Measurements from ENCODE around the gene E2F1.

E2F1 gene

GRCh38 chr20:33721391-33722140 lies 35.4 kb upstream of the E2F1 start:
- no peaks in the 10 kb centered on the region for H3K27me3 ChIP-seq (replicated peaks; ENCODE audit: insufficient read depth, low read length)
- H3K27ac ChIP-seq (ENCODE audit: low read length), result no peak overlapping the region
- H2AFZ ChIP-seq (ENCODE audit: low read length), result no peak overlapping the region
- H3K9me2 ChIP-seq (replicated peaks; ENCODE audit: insufficient read depth, low read length), result no peaks in the 10 kb centered on the region
- TF ChIP-seq EZH2phosphoT487 (IDR thresholded peaks at IDR 0.05; ENCODE audit: low read length), result no peak
- no peak for TF ChIP-seq CTCF (IDR thresholded peaks at IDR 0.05; ENCODE audit: low read length)
- TF ChIP-seq EZH2 (optimal IDR thresholded peaks at IDR 0.05; ENCODE audit: low read depth, low read length), result no peak
- peaks cover 7% of the 10 kb centered on the region; the same call in 1 of the 2 replicates for H3K4me1 ChIP-seq (ENCODE audit: low read length)
- H3F3A ChIP-seq (ENCODE audit: insufficient read depth, low read length), result no peaks in the 10 kb centered on the region
- H4K20me1 ChIP-seq (ENCODE audit: insufficient read depth, low read length), result no peaks in the 10 kb centered on the region
- H3K36me3 ChIP-seq (replicated peaks; ENCODE audit: insufficient read depth, low read length), result no peaks in the 10 kb centered on the region
- no peak overlapping the region for H3K4me2 ChIP-seq (ENCODE audit: low read depth, low read length)
- H3K9ac ChIP-seq (ENCODE audit: low read length), result no peak overlapping the region
- H3K79me2 ChIP-seq (ENCODE audit: low read length), result peaks cover 21% of the 10 kb centered on the region
- no peaks in the 10 kb centered on the region for H3K9me3 ChIP-seq (replicated peaks; ENCODE audit: insufficient read depth, low read length)
- DNase-seq, result no peak
- H3K4me3 ChIP-seq (ENCODE audit: low read length), result no peak overlapping the region

GRCh38 chr20:33719989-33720709 lies 34.0 kb upstream of the E2F1 start, which contains the start of gene PXMP4:
Gene PXMP4 (minus strand): TSS chr20:33720310. CDS start chr20:33720207, 103 bp downstream.
- H3K9me3 ChIP-seq (replicated peaks; ENCODE audit: insufficient read depth, low read length), result no peaks in the 10 kb centered on the region
- no peaks in the 10 kb centered on the region for H3F3A ChIP-seq (ENCODE audit: insufficient read depth, low read length)
- TF ChIP-seq EZH2 (optimal IDR thresholded peaks at IDR 0.05; ENCODE audit: low read depth, low read length) (no peak), CTCF (IDR thresholded peaks at IDR 0.05; ENCODE audit: low read length) (no peak), EZH2phosphoT487 (IDR thresholded peaks at IDR 0.05; ENCODE audit: low read length) (no peak)
- no peaks in the 10 kb centered on the region for H3K9me2 ChIP-seq (replicated peaks; ENCODE audit: insufficient read depth, low read length)
- H3K79me2 ChIP-seq (ENCODE audit: low read length), result peaks cover 21% of the 10 kb centered on the region
- H2AFZ ChIP-seq (ENCODE audit: low read length), result peak within 1 kb of the TSS; percentile 98
- no peaks in the 10 kb centered on the region for H4K20me1 ChIP-seq (ENCODE audit: insufficient read depth, low read length)
- no peaks in the 10 kb centered on the region for H3K27me3 ChIP-seq (replicated peaks; ENCODE audit: insufficient read depth, low read length)
- no peaks in the 10 kb centered on the region for H3K36me3 ChIP-seq (replicated peaks; ENCODE audit: insufficient read depth, low read length)
- H3K9ac ChIP-seq (ENCODE audit: low read length), result peak within 1 kb of the TSS; percentile 71
- H3K4me2 ChIP-seq (ENCODE audit: low read depth, low read length), result peak within 1 kb of the TSS; percentile 95
- DNase-seq, result peak; percentile 98
- H3K4me3 ChIP-seq (ENCODE audit: low read length), result peak within 1 kb of the TSS; percentile 92
- peak within 1 kb of the TSS; percentile 33; the same call in 1 of the 2 replicates for H3K27ac ChIP-seq (ENCODE audit: low read length)
- H3K4me1 ChIP-seq (ENCODE audit: low read length), result peaks cover 7% of the 10 kb centered on the region; the same call in 1 of the 2 replicates

DNA sequence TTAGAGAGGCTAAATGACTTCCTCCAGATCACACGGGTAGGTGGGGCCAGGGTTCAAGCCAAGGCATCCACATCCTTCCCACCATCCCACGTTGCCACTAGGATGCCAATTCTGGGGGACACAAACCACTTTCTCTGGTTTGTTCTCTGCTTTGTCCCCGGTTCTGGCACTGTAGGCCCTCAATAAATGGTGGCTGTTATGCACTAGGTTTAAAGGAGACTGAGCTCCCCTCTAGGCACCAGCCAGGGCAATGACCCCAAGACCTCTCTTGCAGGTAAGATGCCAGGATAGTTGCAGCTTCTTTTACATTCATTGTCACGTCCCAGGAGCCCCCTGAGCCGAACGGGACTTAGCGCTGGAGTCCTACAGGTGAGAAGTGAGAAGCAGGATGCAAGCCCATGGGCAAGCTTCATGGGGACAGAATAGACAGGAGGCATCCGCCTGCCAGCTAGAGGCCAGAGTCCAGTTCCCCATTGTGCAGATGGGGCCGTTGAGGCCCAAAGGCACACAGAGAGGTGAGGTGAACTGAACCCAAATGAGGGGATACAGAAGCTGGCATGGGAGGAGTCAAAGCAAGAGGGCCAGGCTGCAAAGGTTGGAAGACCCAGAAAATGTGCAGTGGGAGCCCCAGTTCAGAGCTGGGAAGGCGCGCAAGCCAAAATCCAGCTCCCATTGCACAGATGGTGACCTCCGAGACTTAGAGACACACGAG lies 33.2 kb upstream of the E2F1 start:
- DNase-seq, result no peak
- peaks cover 21% of the 10 kb centered on the region for H3K79me2 ChIP-seq (ENCODE audit: low read length)
- peak overlapping the region; percentile 71 for H3K9ac ChIP-seq (ENCODE audit: low read length)
- TF ChIP-seq EZH2 (optimal IDR thresholded peaks at IDR 0.05; ENCODE audit: low read depth, low read length), result no peak
- no peak for TF ChIP-seq EZH2phosphoT487 (IDR thresholded peaks at IDR 0.05; ENCODE audit: low read length)
- no peak for TF ChIP-seq CTCF (IDR thresholded peaks at IDR 0.05; ENCODE audit: low read length)
- peak overlapping the region; percentile 98 for H2AFZ ChIP-seq (ENCODE audit: low read length)
- H3K36me3 ChIP-seq (replicated peaks; ENCODE audit: insufficient read depth, low read length), result no peaks in the 10 kb centered on the region
- H3K9me2 ChIP-seq (replicated peaks; ENCODE audit: insufficient read depth, low read length), result no peaks in the 10 kb centered on the region
- peak overlapping the region; percentile 33; the same call in 1 of the 2 replicates for H3K27ac ChIP-seq (ENCODE audit: low read length)
- H3K4me1 ChIP-seq (ENCODE audit: low read length), result peaks cover 7% of the 10 kb centered on the region; the same call in 1 of the 2 replicates
- H3K4me2 ChIP-seq (ENCODE audit: low read depth, low read length), result peak overlapping the region; percentile 95
- no peaks in the 10 kb centered on the region for H3K27me3 ChIP-seq (replicated peaks; ENCODE audit: insufficient read depth, low read length)
- H3K4me3 ChIP-seq (ENCODE audit: low read length), result peak overlapping the region; percentile 92
- no peaks in the 10 kb centered on the region for H3K9me3 ChIP-seq (replicated peaks; ENCODE audit: insufficient read depth, low read length)
- no peaks in the 10 kb centered on the region for H4K20me1 ChIP-seq (ENCODE audit: insufficient read depth, low read length)
- no peaks in the 10 kb centered on the region for H3F3A ChIP-seq (ENCODE audit: insufficient read depth, low read length)
